ENCODE data around the gene AIRE. TPM values are rescaled to one million over a fixed set of nuclear protein-coding genes. Genes with fewer than 3 reads are reported as not detected.
"Not testable (repeated sequence)": the region's sequence is repeated elsewhere in the genome, so short reads cannot be mapped to it uniquely, and the experiment has no call there.

Gene AIRE
- total RNA-seq (2021), result 0.17 and 0.39 TPM in 2 replicates
- long read RNA-seq, partial matches to known transcripts, result 0 of 1 reads
- long read RNA-seq, other reads (novel, unspliced or antisense), result 1 of 1 reads

DNA sequence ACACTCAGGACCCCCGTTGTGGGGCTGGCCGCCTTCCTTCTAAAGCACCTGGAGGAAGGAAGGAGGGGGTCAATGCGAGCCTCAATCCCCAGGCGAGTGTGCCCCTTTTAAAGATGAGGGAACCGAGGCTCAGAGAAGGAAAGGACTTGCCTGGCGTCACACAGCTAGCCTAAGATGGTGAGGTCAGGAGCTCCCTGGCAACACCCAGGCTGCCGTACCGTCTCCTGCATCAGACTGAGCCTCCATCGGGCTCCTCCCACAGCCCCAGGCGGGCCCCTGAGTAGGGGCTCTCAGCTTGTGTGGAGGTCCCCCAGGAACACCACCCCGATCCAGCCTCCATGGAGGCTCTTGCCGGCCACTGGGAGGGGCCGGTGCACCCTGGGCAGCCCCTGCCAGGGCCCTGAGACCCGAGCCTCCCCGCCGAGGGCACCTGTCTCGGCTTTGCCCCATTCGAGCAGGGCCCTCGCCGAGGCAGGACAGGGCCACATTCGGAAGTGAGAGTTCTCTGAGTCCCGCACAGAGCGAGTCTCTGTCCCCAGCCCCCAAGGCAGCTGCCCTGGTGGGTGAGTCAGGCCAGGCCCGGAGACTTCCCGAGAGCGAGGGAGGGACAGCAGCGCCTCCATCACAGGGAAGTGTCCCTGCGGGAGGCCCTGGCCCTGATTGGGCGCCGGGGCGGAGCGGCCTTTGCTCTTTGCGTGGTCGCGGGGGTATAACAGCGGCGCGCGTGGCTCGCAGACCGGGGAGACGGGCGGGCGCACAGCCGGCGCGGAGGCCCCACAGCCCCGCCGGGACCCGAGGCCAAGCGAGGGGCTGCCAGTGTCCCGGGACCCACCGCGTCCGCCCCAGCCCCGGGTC lies at the start of gene AIRE:
Gene AIRE (plus strand): TSS at position 739 of the 855 bp plus-strand sequence. CDS start 131 bp downstream, outside the sequence.
- Histone ChIP-seq H4K5ac (ENCODE audit: insufficient read length, low read depth, low read length) (no peak within 1 kb of the TSS), H3T11ph (ENCODE audit: low read length) (no peak within 1 kb of the TSS), H3K9ac (ENCODE audit: extremely low read depth, insufficient read length, low read length) (no peak within 1 kb of the TSS), H4K20me1 (ENCODE audit: control insufficient read depth, insufficient read depth, insufficient read length) (no peaks in the 10 kb centered on the region), H3K79me2 (ENCODE audit: insufficient read depth, low read length) (no peaks in the 10 kb centered on the region), H3K23ac (ENCODE audit: insufficient read length, low read depth, low read length) (no peak within 1 kb of the TSS), H2BK12ac (ENCODE audit: insufficient read length, low read depth, low read length) (no peak within 1 kb of the TSS), H3K9me3 (ENCODE audit: control insufficient read depth, low read depth, low read length) (no peaks in the 10 kb centered on the region), H3K23me2 (ENCODE audit: insufficient read length, low read depth, low read length, poor library complexity, severe bottlenecking) (no peaks in the 10 kb centered on the region), H3K18ac (ENCODE audit: insufficient read length, low read depth, low read length) (no peak within 1 kb of the TSS), H2BK15ac (ENCODE audit: low read depth, low read length) (no peak within 1 kb of the TSS; the same call in 1 of the 2 replicates), H2BK120ac (ENCODE audit: low read depth, low read length, poor library complexity, severe bottlenecking) (no peak within 1 kb of the TSS), H4K8ac (replicated peaks; ENCODE audit: insufficient read length, low read depth, low read length) (no peak within 1 kb of the TSS), H2AK5ac (ENCODE audit: insufficient read length, low read length) (no peak within 1 kb of the TSS), H2AFZ (ENCODE audit: low read length) (no peak within 1 kb of the TSS), H4K91ac (ENCODE audit: insufficient read length, low read depth, low read length) (no peak within 1 kb of the TSS), H3K4me1 (ENCODE audit: insufficient read depth, low read length) (no peaks in the 10 kb centered on the region; the same call in 1 of the 2 replicates), H3K27ac (ENCODE audit: insufficient read length, low read depth, low read length) (no peak within 1 kb of the TSS), H3K14ac (ENCODE audit: insufficient read depth, low read length) (no peak within 1 kb of the TSS), H2BK5ac (ENCODE audit: insufficient read length, low read length) (no peak within 1 kb of the TSS), H3K56ac (ENCODE audit: insufficient read length, low read depth, low read length) (no peak within 1 kb of the TSS), H3K27me3 (ENCODE audit: insufficient read depth, low read length) (no peaks in the 10 kb centered on the region), H3K4me2 (ENCODE audit: insufficient read depth, insufficient read length, low read length) (no peak within 1 kb of the TSS), H3K4ac (ENCODE audit: low read depth, low read length) (no peak within 1 kb of the TSS), H2BK20ac (ENCODE audit: low read depth, low read length, poor library complexity, severe bottlenecking) (no peak within 1 kb of the TSS), H3K79me1 (ENCODE audit: insufficient read depth, low read depth, low read length, poor library complexity, severe bottlenecking) (no peaks in the 10 kb centered on the region)
- Mint-ChIP-seq H3K27ac (no peak within 1 kb of the TSS), H3K27me3 (ENCODE audit: low read depth) (peaks cover 14% of the 10 kb centered on the region), H3K4me1 (peaks cover 22 to 26% of the 10 kb centered on the region in 2 experiments), H3K9me3 (no peaks in the 10 kb centered on the region), H3K4me3 (no peak within 1 kb of the TSS), H3K36me3 (ENCODE audit: insufficient read depth in 1 of 3, low read depth in 3 of 3) (no peaks in the 10 kb centered on the region)
- WGBS (ENCODE audit: extremely low coverage, insufficient read length, low lambda C conversion rate), result no CpG with 5 or more reads among the region's 56 CpGs
- TF ChIP-seq, protein P1, sequence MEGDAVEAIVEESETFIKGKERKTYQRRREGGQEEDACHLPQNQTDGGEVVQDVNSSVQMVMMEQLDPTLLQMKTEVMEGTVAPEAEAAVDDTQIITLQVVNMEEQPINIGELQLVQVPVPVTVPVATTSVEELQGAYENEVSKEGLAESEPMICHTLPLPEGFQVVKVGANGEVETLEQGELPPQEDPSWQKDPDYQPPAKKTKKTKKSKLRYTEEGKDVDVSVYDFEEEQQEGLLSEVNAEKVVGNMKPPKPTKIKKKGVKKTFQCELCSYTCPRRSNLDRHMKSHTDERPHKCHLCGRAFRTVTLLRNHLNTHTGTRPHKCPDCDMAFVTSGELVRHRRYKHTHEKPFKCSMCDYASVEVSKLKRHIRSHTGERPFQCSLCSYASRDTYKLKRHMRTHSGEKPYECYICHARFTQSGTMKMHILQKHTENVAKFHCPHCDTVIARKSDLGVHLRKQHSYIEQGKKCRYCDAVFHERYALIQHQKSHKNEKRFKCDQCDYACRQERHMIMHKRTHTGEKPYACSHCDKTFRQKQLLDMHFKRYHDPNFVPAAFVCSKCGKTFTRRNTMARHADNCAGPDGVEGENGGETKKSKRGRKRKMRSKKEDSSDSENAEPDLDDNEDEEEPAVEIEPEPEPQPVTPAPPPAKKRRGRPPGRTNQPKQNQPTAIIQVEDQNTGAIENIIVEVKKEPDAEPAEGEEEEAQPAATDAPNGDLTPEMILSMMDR (conservative IDR thresholded peaks at IDR 0.05), result no peak
- DNase-seq, result no peak

DNA sequence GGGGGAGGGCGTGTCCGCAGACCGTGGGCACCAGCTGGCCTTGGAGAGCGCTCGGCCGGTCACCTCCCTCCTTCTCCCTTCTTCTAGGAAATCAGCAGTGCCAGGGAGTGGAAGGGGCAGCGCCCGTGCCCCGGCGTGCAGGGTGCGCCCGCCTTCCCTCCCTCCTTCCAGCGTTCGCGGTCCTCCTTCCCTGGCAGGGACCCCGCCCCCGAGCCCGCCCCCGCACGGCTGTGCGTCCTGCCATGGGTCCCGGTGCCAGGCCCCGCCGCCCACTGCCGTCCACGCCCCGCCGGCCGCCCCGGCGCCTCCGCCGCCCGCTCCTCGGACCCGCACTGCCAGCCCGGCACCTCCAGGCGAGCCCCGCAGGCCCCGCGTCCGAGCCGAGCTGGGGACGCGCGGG lies 45.3 kb upstream of the AIRE start:
- no CpG with 5 or more reads among the region's 46 CpGs for WGBS (ENCODE audit: extremely low coverage, insufficient read length, low lambda C conversion rate)
- not testable (repeated sequence) for H3K14ac ChIP-seq (ENCODE audit: insufficient read depth, low read length); H3K36me3 Mint-ChIP-seq (ENCODE audit: insufficient read depth in 1 of 3, low read depth in 3 of 3); H3K4me2 ChIP-seq (ENCODE audit: insufficient read depth, insufficient read length, low read length); H3K4me3 Mint-ChIP-seq; H4K20me1 ChIP-seq (ENCODE audit: control insufficient read depth, insufficient read depth, insufficient read length); H3K18ac ChIP-seq (ENCODE audit: insufficient read length, low read depth, low read length); H2BK15ac ChIP-seq (ENCODE audit: low read depth, low read length); H3K4me1 ChIP-seq (ENCODE audit: insufficient read depth, low read length); H2AFZ ChIP-seq (ENCODE audit: low read length); H2BK20ac ChIP-seq (ENCODE audit: low read depth, low read length, poor library complexity, severe bottlenecking); H3K27me3 Mint-ChIP-seq (ENCODE audit: low read depth); H3K9me3 Mint-ChIP-seq; DNase-seq; H2BK120ac ChIP-seq (ENCODE audit: low read depth, low read length, poor library complexity, severe bottlenecking); H3K27ac ChIP-seq (ENCODE audit: insufficient read length, low read depth, low read length); H3K27ac Mint-ChIP-seq; H3K27me3 ChIP-seq (ENCODE audit: insufficient read depth, low read length); H3K56ac ChIP-seq (ENCODE audit: insufficient read length, low read depth, low read length); H2AK5ac ChIP-seq (ENCODE audit: insufficient read length, low read length); H3K79me2 ChIP-seq (ENCODE audit: insufficient read depth, low read length); H4K5ac ChIP-seq (ENCODE audit: insufficient read length, low read depth, low read length); H3K4me1 Mint-ChIP-seq; H3K23me2 ChIP-seq (ENCODE audit: insufficient read length, low read depth, low read length, poor library complexity, severe bottlenecking); H3K4ac ChIP-seq (ENCODE audit: low read depth, low read length); H3K79me1 ChIP-seq (ENCODE audit: insufficient read depth, low read depth, low read length, poor library complexity, severe bottlenecking); H2BK12ac ChIP-seq (ENCODE audit: insufficient read length, low read depth, low read length); H4K91ac ChIP-seq (ENCODE audit: insufficient read length, low read depth, low read length); H3K23ac ChIP-seq (ENCODE audit: insufficient read length, low read depth, low read length); H3K9me3 ChIP-seq (ENCODE audit: control insufficient read depth, low read depth, low read length); H3K9ac ChIP-seq (ENCODE audit: extremely low read depth, insufficient read length, low read length); H3T11ph ChIP-seq (ENCODE audit: low read length); H2BK5ac ChIP-seq (ENCODE audit: insufficient read length, low read length); H4K8ac ChIP-seq (replicated peaks; ENCODE audit: insufficient read length, low read depth, low read length)
